Epithelial cell of proximal tubule (primary cell): ENCODE results near the gene SLC38A1. TPM values are rescaled to one million over a fixed set of nuclear protein-coding genes. Genes with fewer than 3 reads are reported as not detected.
A peak's percentile ranks its signal among the peaks of the same experiment; 100 is the strongest.

ENCODE experiments used
- DNase-seq: peaks from one replicate; pipeline ENCODE4 v3.0.0-alpha.2; 2011; ENCODE audit warnings: low read depth
- H3K4me3 ChIP-seq: 2 replicates; pipeline ENCODE4 v1.5.1; 2011; ENCODE audit warnings: low read depth, mild to moderate bottlenecking, low read length
- CTCF ChIP-seq: conservative IDR thresholded peaks from 2 replicates; pipeline ENCODE4 v1.5.1; 2012; ENCODE audit warnings: low read depth, mild to moderate bottlenecking, low read length
- total RNA-seq: library from RNA; depleted of rRNA; stranded (reverse); fragments of >200 nt; gene quantifications from 2 replicates; pipeline ENCODE4 v1.2.3, GENCODE V29; 2015

Gene SLC38A1
- total RNA-seq, 1 donor from 2014 or later, result 73.1 TPM

- peak; percentile 50 for TF ChIP-seq CTCF
- DNase-seq, result no peak
- H3K4me3 ChIP-seq, result no peak overlapping the region
These were observed 5.5 kb downstream of the SLC38A1 start for GRCh38 chr12:46263140-46264016.

DNA sequence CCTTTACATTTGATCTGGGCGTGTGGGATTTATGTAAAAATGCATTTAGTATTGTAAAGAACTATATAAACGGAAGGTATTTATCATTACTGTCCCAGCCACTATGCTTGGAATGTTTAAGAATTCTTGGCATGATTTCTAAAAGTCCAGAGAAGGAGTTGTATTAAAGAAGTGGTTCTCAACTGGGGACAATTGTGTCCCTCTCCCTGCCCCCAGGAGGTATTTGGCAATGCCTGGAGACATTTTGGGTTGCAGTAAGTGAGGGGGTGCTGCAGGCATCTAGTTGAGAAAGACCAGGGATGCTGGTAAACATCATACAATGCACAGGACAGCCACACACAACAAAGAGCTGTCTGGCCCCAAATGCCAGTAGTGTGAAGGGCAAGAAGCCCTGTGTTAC lies 7.2 kb downstream of the SLC38A1 start:
- TF ChIP-seq CTCF, result no peak
- no peak overlapping the region for H3K4me3 ChIP-seq
- no peak for DNase-seq

DNA sequence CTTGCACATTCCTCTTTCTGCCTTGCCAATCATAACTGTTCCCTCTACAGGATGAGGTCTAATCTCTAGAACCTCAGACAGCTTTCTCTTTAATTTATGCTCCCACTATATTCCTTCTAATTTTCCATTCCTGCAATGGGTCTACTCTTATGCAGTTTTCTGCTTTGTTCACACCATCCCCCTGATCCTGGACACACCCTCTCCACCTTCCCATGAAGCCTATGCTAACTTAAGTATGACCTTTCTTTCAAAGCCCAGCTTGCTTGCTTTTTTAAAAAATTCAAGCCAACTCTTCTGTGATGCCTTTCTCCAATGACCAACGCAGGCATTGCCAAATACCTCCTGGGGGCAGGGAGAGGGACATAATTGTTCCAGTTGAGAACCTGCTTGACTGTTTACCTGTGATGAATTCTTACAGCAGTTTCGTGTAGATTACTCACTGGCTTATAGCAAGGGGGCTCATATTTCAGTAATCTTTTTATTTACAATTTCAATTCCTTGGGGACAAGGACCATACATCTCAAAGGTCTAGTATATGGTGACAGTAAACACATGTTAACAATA lies 7.8 kb downstream of the SLC38A1 start:
- DNase-seq, result no peak
- no peak for TF ChIP-seq CTCF
- no peak overlapping the region for H3K4me3 ChIP-seq

DNA sequence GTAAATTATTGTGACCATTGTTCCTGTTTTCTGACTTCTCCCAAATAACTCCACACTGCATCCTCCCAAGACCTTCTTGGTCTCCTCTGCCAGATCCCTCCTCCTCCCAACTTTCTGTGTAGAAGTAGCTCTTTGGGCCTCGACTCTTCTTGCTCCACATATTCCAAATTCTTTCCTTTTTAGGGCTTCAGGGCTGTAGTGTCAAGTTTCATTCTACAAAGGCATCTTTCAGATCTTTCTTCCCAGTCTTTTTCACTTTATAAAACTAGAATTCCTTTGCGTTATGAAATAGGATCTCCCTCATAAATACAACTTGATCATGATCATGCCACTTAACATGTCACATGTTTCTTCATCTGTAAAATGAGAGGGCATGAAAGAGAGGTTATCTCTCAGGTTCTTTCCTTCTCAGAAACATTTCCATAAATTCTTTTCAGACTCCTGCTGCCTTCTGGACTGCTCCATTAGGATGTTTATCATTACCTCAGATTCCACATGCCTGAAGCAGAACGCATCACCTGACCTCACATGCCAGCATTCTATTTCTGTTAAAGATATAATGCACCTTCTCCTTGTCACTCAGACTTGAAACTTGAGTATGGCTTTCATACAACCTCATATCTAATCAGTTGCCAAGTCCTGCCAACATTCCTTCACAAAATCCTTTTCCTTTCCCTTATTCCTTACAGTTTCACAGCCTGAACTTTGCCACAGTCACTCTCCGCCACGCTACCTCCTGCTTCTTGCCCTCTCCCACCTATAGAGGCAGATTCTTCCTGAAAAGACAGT lies 8.5 kb downstream of the SLC38A1 start:
- TF ChIP-seq CTCF, result no peak
- no peak overlapping the region for H3K4me3 ChIP-seq
- DNase-seq, result no peak

- H3K4me3 ChIP-seq, result no peak overlapping the region
- no peak for TF ChIP-seq CTCF
- no peak for DNase-seq
These were observed 9.1 kb downstream of the SLC38A1 start for GRCh38 chr12:46259713-46260112.

- no peak for DNase-seq
- TF ChIP-seq CTCF, result no peak
- H3K4me3 ChIP-seq, result no peak overlapping the region
These were observed 9.8 kb downstream of the SLC38A1 start for GRCh38 chr12:46259071-46259470.
